OCI-LY1 (cell line): ENCODE results near the gene ANLN.

Source experiments
- H2AFZ ChIP-seq: fragments of 200-600 bp; sonication (generic), shearing (Covaris generic); 2 replicates; pipeline ENCODE4 v1.6.0; 2014; ENCODE audit warnings: antibody characterized with exemption, mild to moderate bottlenecking, low read length
- H3F3A ChIP-seq: fragments of 200-600 bp; sonication (generic), shearing (Covaris generic); 2 replicates; pipeline ENCODE4 v1.6.0; 2014; ENCODE audit warnings: mild to moderate bottlenecking, antibody characterized with exemption, low read length, moderate library complexity; ENCODE audit not compliant: insufficient read depth
- H3K27ac ChIP-seq: fragments of 200-600 bp; sonication (generic); 2 replicates; pipeline ENCODE4 v1.5.1; 2014; ENCODE audit warnings: low read length, mixed run types, mild to moderate bottlenecking, low read depth; ENCODE audit not compliant: poor library complexity, severe bottlenecking
- H3K27me3 ChIP-seq: fragments of 200-600 bp; sonication (generic); 2 replicates; pipeline ENCODE4 v1.6.0; 2014; ENCODE audit warnings: antibody characterized with exemption, mild to moderate bottlenecking, low read length, moderate library complexity; ENCODE audit not compliant: insufficient read depth
- H3K36me3 ChIP-seq: fragments of 200-600 bp; sonication (generic); 2 replicates; pipeline ENCODE4 v1.6.1; 2014; ENCODE audit warnings: mild to moderate bottlenecking, antibody characterized with exemption, low read length, moderate library complexity, mixed read lengths; ENCODE audit not compliant: insufficient read depth
- H3K4me1 ChIP-seq: fragments of 200-600 bp; sonication (generic); 2 replicates; pipeline ENCODE4 v1.5.1; 2014; ENCODE audit warnings: mild to moderate bottlenecking, low read length, moderate library complexity; ENCODE audit not compliant: insufficient read depth, severe bottlenecking
- H3K4me2 ChIP-seq: fragments of 200-600 bp; sonication (generic), shearing (Covaris generic); 2 replicates; pipeline ENCODE4 v1.6.1; 2014; ENCODE audit warnings: low read length
- H3K4me3 ChIP-seq: fragments of 200-600 bp; sonication (generic); 2 replicates; pipeline ENCODE4 v1.5.1; 2014; ENCODE audit warnings: low read length, low read depth, mild to moderate bottlenecking, mixed read lengths; ENCODE audit not compliant: poor library complexity, severe bottlenecking
- H3K79me2 ChIP-seq: fragments of 200-600 bp; shearing (Covaris generic); 2 replicates; pipeline ENCODE4 v1.6.1; 2016; ENCODE audit warnings: mixed run types, low read length, mixed read lengths; ENCODE audit not compliant: insufficient read depth
- H3K9ac ChIP-seq: fragments of 200-600 bp; sonication (generic), shearing (Covaris generic); 2 replicates; pipeline ENCODE4 v1.6.1; 2014; ENCODE audit warnings: mild to moderate bottlenecking, low read length, mixed read lengths
- H3K9me2 ChIP-seq: fragments of 200-600 bp; sonication (generic), shearing (Covaris generic); 2 replicates; pipeline ENCODE4 v1.6.1; 2014; ENCODE audit warnings: low read depth, mild to moderate bottlenecking, low read length, mixed read lengths
- H3K9me3 ChIP-seq: fragments of 200-600 bp; shearing (Covaris generic); 2 replicates; pipeline ENCODE4 v1.6.1; 2014; ENCODE audit warnings: low read length, mixed read lengths
- H4K20me1 ChIP-seq: fragments of 200-600 bp; sonication (generic), shearing (Covaris generic); 2 replicates; pipeline ENCODE4 v1.6.0; 2016; ENCODE audit warnings: mild to moderate bottlenecking, low read length; ENCODE audit not compliant: insufficient read depth
- CTCF ChIP-seq: fragments of 200-600 bp; sonication (generic), shearing (Covaris generic); IDR thresholded peaks from 2 replicates; pipeline ENCODE4 v1.5.1; 2017; ENCODE audit warnings: mild to moderate bottlenecking, antibody characterized with exemption, low read length, moderate library complexity, mixed read lengths
- EZH2 ChIP-seq: fragments of 200-600 bp; sonication (generic), shearing (Covaris generic); IDR thresholded peaks from 2 replicates; pipeline ENCODE4 v1.8.0; 2017; ENCODE audit warnings: borderline replicate concordance, mixed run types, mild to moderate bottlenecking, antibody characterized with exemption, low read length, moderate library complexity, mixed read lengths

ANLN gene

GRCh38 chr7:36456548-36456947 is 66.9 kb downstream of the ANLN start:
- no peak overlapping the region for H3K4me2 ChIP-seq
- H3K4me1 ChIP-seq = no peaks in the 10 kb centered on the region
- peaks cover 31% of the 10 kb centered on the region for H3K36me3 ChIP-seq
- H3K27me3 ChIP-seq = no peaks in the 10 kb centered on the region
- no peaks in the 10 kb centered on the region for H3K79me2 ChIP-seq
- no peak overlapping the region for H3K27ac ChIP-seq
- no peaks in the 10 kb centered on the region for H3K9me3 ChIP-seq
- no peaks in the 10 kb centered on the region for H3K9me2 ChIP-seq
- no peaks in the 10 kb centered on the region for H4K20me1 ChIP-seq
- H3F3A ChIP-seq = no peaks in the 10 kb centered on the region
- H3K4me3 ChIP-seq = no peak overlapping the region
- TF ChIP-seq CTCF (no peak), EZH2 (no peak)
- H3K9ac ChIP-seq = no peak overlapping the region
- no peak overlapping the region for H2AFZ ChIP-seq

GRCh38 chr7:36459236-36459960 is 69.7 kb downstream of the ANLN start:
- no peaks in the 10 kb centered on the region for H4K20me1 ChIP-seq
- no peak overlapping the region for H3K4me2 ChIP-seq
- H3K36me3 ChIP-seq = peaks cover 6% of the 10 kb centered on the region; the same call in 1 of the 2 replicates
- H3K4me1 ChIP-seq = no peaks in the 10 kb centered on the region
- TF ChIP-seq CTCF (no peak), EZH2 (no peak)
- no peaks in the 10 kb centered on the region for H3K9me2 ChIP-seq
- no peaks in the 10 kb centered on the region for H3K27me3 ChIP-seq
- H3K4me3 ChIP-seq = no peak overlapping the region
- H3K27ac ChIP-seq = no peak overlapping the region
- H3K79me2 ChIP-seq = no peaks in the 10 kb centered on the region
- H3K9ac ChIP-seq = no peak overlapping the region
- H3K9me3 ChIP-seq = no peaks in the 10 kb centered on the region
- H2AFZ ChIP-seq = no peak overlapping the region
- H3F3A ChIP-seq = no peaks in the 10 kb centered on the region

GRCh38 chr7:36460811-36461429 is 71.3 kb downstream of the ANLN start:
- H3K4me2 ChIP-seq = no peak overlapping the region
- no peaks in the 10 kb centered on the region for H3K27me3 ChIP-seq
- no peaks in the 10 kb centered on the region for H3K4me1 ChIP-seq
- H4K20me1 ChIP-seq = no peaks in the 10 kb centered on the region
- no peaks in the 10 kb centered on the region for H3K9me3 ChIP-seq
- no peak overlapping the region for H3K4me3 ChIP-seq
- H2AFZ ChIP-seq = no peak overlapping the region
- H3K9me2 ChIP-seq = no peaks in the 10 kb centered on the region
- H3K79me2 ChIP-seq = no peaks in the 10 kb centered on the region
- H3K36me3 ChIP-seq = no peaks in the 10 kb centered on the region
- H3K9ac ChIP-seq = no peak overlapping the region
- no peaks in the 10 kb centered on the region for H3F3A ChIP-seq
- TF ChIP-seq EZH2 (no peak), CTCF (no peak)
- no peak overlapping the region for H3K27ac ChIP-seq
